GM23338 (cell line): ENCODE measurements around the gene OARD1. TPM values are rescaled to one million over a fixed set of nuclear protein-coding genes. Genes with fewer than 3 reads are reported as not detected.

Source experiments
- ATAC-seq: fragments of 200-7000 bp; cut with Tn5 transposase; 3 replicates; pipeline ENCODE4 v1.9.1; 2020
- DNase-seq: peaks from one replicate; pipeline ENCODE4 v3.0.0-alpha.2; 2015; ENCODE audit warnings: low spot score
- H2AFZ ChIP-seq: fragments of 200-600 bp; sonication (generic); 2 replicates; pipeline ENCODE4 v1.8.0; 2016; ENCODE audit warnings: antibody characterized with exemption, mild to moderate bottlenecking, moderate library complexity
- H3F3A ChIP-seq: fragments of 200-600 bp; sonication (generic); replicated peaks from 2 replicates; pipeline ENCODE4 v1.8.0; 2017; ENCODE audit warnings: antibody characterized with exemption, mixed run types, low read depth
- H3K27ac ChIP-seq: fragments of 200-600 bp; sonication (generic); 2 replicates; pipeline ENCODE4 v1.6.1; 2016; ENCODE audit warnings: low read depth
- H3K27me3 ChIP-seq: fragments of 200-600 bp; sonication (generic); 2 replicates; pipeline ENCODE4 v1.8.0; 2016; ENCODE audit warnings: mild to moderate bottlenecking, mixed run types, moderate library complexity; ENCODE audit not compliant: insufficient read depth
- H3K36me3 ChIP-seq: fragments of 200-600 bp; sonication (generic); 2 replicates; pipeline ENCODE4 v1.8.0; 2016; ENCODE audit warnings: mild to moderate bottlenecking; ENCODE audit not compliant: insufficient read depth
- H3K4me1 ChIP-seq: fragments of 200-600 bp; sonication (generic); 2 replicates; pipeline ENCODE4 v1.8.0; 2016; ENCODE audit warnings: mild to moderate bottlenecking, moderate library complexity; ENCODE audit not compliant: insufficient read depth
- H3K4me2 ChIP-seq: fragments of 200-600 bp; sonication (generic); 2 replicates; pipeline ENCODE4 v1.7.1; 2017; ENCODE audit warnings: mixed run types
- H3K4me3 ChIP-seq: fragments of 200-600 bp; sonication (generic); 2 replicates; pipeline ENCODE4 v1.6.1; 2016; ENCODE audit warnings: mixed run types
- H3K79me2 ChIP-seq: fragments of 200-600 bp; sonication (generic); replicated peaks from 2 replicates; pipeline ENCODE4 v1.8.0; 2017; ENCODE audit warnings: mild to moderate bottlenecking; ENCODE audit not compliant: insufficient read depth
- H3K9me2 ChIP-seq: fragments of 200-600 bp; sonication (generic); 2 replicates; pipeline ENCODE4 v1.8.0; 2017; ENCODE audit not compliant: insufficient read depth
- H4K20me1 ChIP-seq: fragments of 200-600 bp; sonication (generic); replicated peaks from 2 replicates; pipeline ENCODE4 v1.8.0; 2017; ENCODE audit warnings: mild to moderate bottlenecking; ENCODE audit not compliant: insufficient read depth
- H3K27ac Mint-ChIP-seq: 2 replicates; pipeline ENCODE4 v1.8.0; 2020; ENCODE audit warnings: inconsistent platforms, mild to moderate bottlenecking, moderate library complexity, mixed read lengths
- H3K27me3 Mint-ChIP-seq: 3 replicates; pipeline ENCODE4 v1.8.0; 2022; ENCODE audit warnings: low read depth, mild to moderate bottlenecking, moderate library complexity, mixed read lengths, inconsistent platforms; ENCODE audit not compliant: insufficient read depth, poor library complexity
- H3K36me3 Mint-ChIP-seq: 3 replicates; pipeline ENCODE4 v1.8.0; 2021; ENCODE audit warnings: low read depth, mild to moderate bottlenecking, inconsistent platforms, moderate library complexity, mixed read lengths
- H3K4me1 Mint-ChIP-seq: 3 replicates; pipeline ENCODE4 v1.8.0; 2020; ENCODE audit warnings: mild to moderate bottlenecking, inconsistent platforms, mixed read lengths
- H3K4me3 Mint-ChIP-seq: 3 replicates; pipeline ENCODE4 v1.8.0; 2021; ENCODE audit warnings: moderate library complexity, mild to moderate bottlenecking, inconsistent platforms, mixed read lengths
- H3K9me3 Mint-ChIP-seq: 3 replicates; pipeline ENCODE4 v1.8.0; 2020; ENCODE audit warnings: moderate library complexity, mild to moderate bottlenecking, inconsistent platforms, mixed read lengths
- CTCF ChIP-seq, 2 experiments: fragments of 200-600 bp in 1 of 2; sonication (generic) in 1 of 2; conservative IDR thresholded peaks; 2 replicates each; pipeline versions ENCODE4 v1.5.1 to v1.6.1; 2016 to 2017; ENCODE audit warnings: antibody characterized with exemption in 2 of 2, low read depth in 2 of 2, mild to moderate bottlenecking in 2 of 2, moderate library complexity in 1 of 2
- ETS1 ChIP-seq: IDR thresholded peaks from 2 replicates; pipeline ENCODE4 v1.6.1; 2016; ENCODE audit warnings: antibody characterized with exemption
- EZH2phosphoT487 ChIP-seq: fragments of 200-600 bp; sonication (generic); IDR thresholded peaks from one replicate; pipeline ENCODE4 v1.8.1; 2018; ENCODE audit warnings: antibody characterized with exemption; ENCODE audit not compliant: unreplicated experiment
- JUNB ChIP-seq: IDR thresholded peaks from one replicate; pipeline ENCODE4 v1.6.1; 2016; ENCODE audit warnings: antibody characterized with exemption; ENCODE audit not compliant: unreplicated experiment
- POLR2AphosphoS5 ChIP-seq: IDR thresholded peaks from 2 replicates; pipeline ENCODE4 v1.6.1; 2016; ENCODE audit warnings: antibody characterized with exemption, low read depth
- STAT1 ChIP-seq: IDR thresholded peaks from one replicate; pipeline ENCODE4 v1.6.1; 2016; ENCODE audit warnings: antibody characterized with exemption; ENCODE audit not compliant: unreplicated experiment
- ZNF462 ChIP-seq: fragments of 250-450 bp; sonication (Bioruptor Pico); IDR thresholded peaks from 2 replicates; pipeline ENCODE4 v1.5.0; 2020; ENCODE audit warnings: mild to moderate bottlenecking, moderate library complexity
- polyA plus RNA-seq: library from polyadenylated mRNA; unstranded; fragments of >200 nt; fragmentation: Nextera tagmentation; extraction: Ambion mirVana; gene quantifications from 2 replicates; pipeline ENCODE4 v1.2.1, GENCODE V29; 2016
- total RNA-seq: library from RNA; depleted of rRNA; stranded (reverse); fragments of >200 nt; shearing (Covaris generic); gene quantifications from 2 replicates; pipeline ENCODE4 v1.2.3, GENCODE V29; 2014

OARD1 gene
- total and polyA plus RNA-seq, 2 experiments from 2014 or later: 25.9 to 60.8 TPM

GRCh38 chr6:41075651-41076626, 3.8 kb upstream of the OARD1 start:
- H3K27me3 Mint-ChIP-seq: peaks cover 11% of the 10 kb centered on the region
- peaks cover 27% of the 10 kb centered on the region for H3K4me1 Mint-ChIP-seq
- H2AFZ ChIP-seq: no peak overlapping the region
- 0 out of 2 replicates have a peak overlapping the region, but pooled peaks have one; percentile 10 for H3K27ac Mint-ChIP-seq
- DNase-seq (no peak), ATAC-seq (no peak)
- H3K36me3 Mint-ChIP-seq: peaks cover 26% of the 10 kb centered on the region
- H4K20me1 ChIP-seq: peaks cover 23% of the 10 kb centered on the region
- peak overlapping the region; percentile 66; the same call in 1 of the 2 replicates for H3K4me3 ChIP-seq
- peak overlapping the region; percentile 91 for H3K4me3 Mint-ChIP-seq
- no peak for TF ChIP-seq STAT1
- H3K9me3 Mint-ChIP-seq: no peaks in the 10 kb centered on the region; the same call in 2 of the 3 replicates
- H3K27ac ChIP-seq: no peak overlapping the region; the same call in 1 of the 2 replicates
- peaks cover 2% of the 10 kb centered on the region; the same call in 1 of the 2 replicates for H3F3A ChIP-seq
- H3K79me2 ChIP-seq: peaks cover 77% of the 10 kb centered on the region
- no peaks in the 10 kb centered on the region for H3K27me3 ChIP-seq
- H3K9me2 ChIP-seq: no peaks in the 10 kb centered on the region
- H3K4me2 ChIP-seq: peak overlapping the region; percentile 90
- peaks cover 25% of the 10 kb centered on the region for H3K4me1 ChIP-seq
- H3K36me3 ChIP-seq: peaks cover 22% of the 10 kb centered on the region; the same call in 1 of the 2 replicates

- Histone ChIP-seq H3K4me3 (peak overlapping the region; percentile 66), H4K20me1 (peaks cover 23% of the 10 kb centered on the region; the same call in 1 of the 2 replicates)
Observed at GRCh38 chr6:41074692-41075436, 2.7 kb upstream of the OARD1 start.

More at GRCh38 chr6:41074692-41075436, 2.7 kb upstream of the OARD1 start:
- H3F3A ChIP-seq: peaks cover 2% of the 10 kb centered on the region; the same call in 1 of the 2 replicates
- no peaks in the 10 kb centered on the region for H3K9me2 ChIP-seq
- H3K27ac Mint-ChIP-seq: peak overlapping the region; percentile 83
- DNase-seq (no peak), ATAC-seq (no peak)
- peaks cover 11% of the 10 kb centered on the region; the same call in 1 of the 2 replicates for H3K36me3 ChIP-seq
- H3K4me1 ChIP-seq: peaks cover 33% of the 10 kb centered on the region
- peak overlapping the region; percentile 90 for H3K4me2 ChIP-seq
- H3K27me3 Mint-ChIP-seq: peaks cover 11% of the 10 kb centered on the region
- no peaks in the 10 kb centered on the region for H3K27me3 ChIP-seq
- no peaks in the 10 kb centered on the region; the same call in 2 of the 3 replicates for H3K9me3 Mint-ChIP-seq
- peak overlapping the region; percentile 91 for H3K4me3 Mint-ChIP-seq
- no peak overlapping the region for H2AFZ ChIP-seq
- H3K27ac ChIP-seq: no peak overlapping the region
- peaks cover 16% of the 10 kb centered on the region for H3K36me3 Mint-ChIP-seq
- H3K4me1 Mint-ChIP-seq: peaks cover 31% of the 10 kb centered on the region
- H3K79me2 ChIP-seq: peaks cover 72% of the 10 kb centered on the region
- no peak for TF ChIP-seq STAT1
- TF ChIP-seq JUNB: no peak
- no peak for TF ChIP-seq ZNF462 (CRISPR knock-in tag)
- TF ChIP-seq CTCF (conservative IDR thresholded peaks at IDR 0.05; ENCODE audit: low read depth in 2 of 2): no peak
- no peak for TF ChIP-seq ETS1
- TF ChIP-seq EZH2phosphoT487: no peak
- TF ChIP-seq POLR2AphosphoS5: no peak
